Ishikawa (cell line): Measurements from ENCODE around the gene MT1F.

Source experiments
- CREB1 ChIP-seq: IDR thresholded peaks from 2 replicates; pipeline ENCODE4 v1.6.1; 2012; ENCODE audit warnings: low read depth
- EGR1 ChIP-seq: IDR thresholded peaks from 2 replicates; pipeline ENCODE4 v1.6.1; 2012
- EP300 ChIP-seq: IDR thresholded peaks from 2 replicates; pipeline ENCODE4 v1.6.1; 2012; ENCODE audit warnings: borderline replicate concordance
- MAX ChIP-seq: IDR thresholded peaks from 2 replicates; pipeline ENCODE4 v1.6.1; 2012
- NFIC ChIP-seq: IDR thresholded peaks from 2 replicates; pipeline ENCODE4 v1.6.1; 2012
- RAD21 ChIP-seq: IDR thresholded peaks from 2 replicates; pipeline ENCODE4 v1.6.1; 2012; ENCODE audit warnings: low read depth
- TAF1 ChIP-seq: IDR thresholded peaks from 2 replicates; pipeline ENCODE4 v1.6.1; 2012; ENCODE audit warnings: low read depth, mild to moderate bottlenecking
- TEAD4 ChIP-seq: IDR thresholded peaks from 2 replicates; pipeline ENCODE4 v1.6.1; 2012

- TF ChIP-seq TAF1 (no peak), TEAD4 (no peak), NFIC (no peak), EP300 (no peak), EGR1 (no peak), RAD21 (no peak), CREB1 (no peak), MAX (no peak)
Observed at GRCh38 chr16:56662357-56663354, 4.9 kb downstream of the MT1F start.
